Retinal pigment epithelial cell (primary cell): ENCODE measurements around the gene TTBK2.

Experiments
- DNase-seq: peaks from one replicate; pipeline ENCODE4 v3.0.0-alpha.2; 2010; ENCODE audit warnings: low read depth
- H3K4me3 ChIP-seq: 2 replicates; pipeline ENCODE4 v1.5.1; 2011; ENCODE audit warnings: mild to moderate bottlenecking, low read length, control low read depth, moderate library complexity
- TF ChIP-seq, protein P1 (sequence below): conservative IDR thresholded peaks from 2 replicates; pipeline ENCODE4 v1.5.1; 2011; ENCODE audit warnings: low read depth, low read length, control low read depth, inconsistent platforms

Gene TTBK2

DNA sequence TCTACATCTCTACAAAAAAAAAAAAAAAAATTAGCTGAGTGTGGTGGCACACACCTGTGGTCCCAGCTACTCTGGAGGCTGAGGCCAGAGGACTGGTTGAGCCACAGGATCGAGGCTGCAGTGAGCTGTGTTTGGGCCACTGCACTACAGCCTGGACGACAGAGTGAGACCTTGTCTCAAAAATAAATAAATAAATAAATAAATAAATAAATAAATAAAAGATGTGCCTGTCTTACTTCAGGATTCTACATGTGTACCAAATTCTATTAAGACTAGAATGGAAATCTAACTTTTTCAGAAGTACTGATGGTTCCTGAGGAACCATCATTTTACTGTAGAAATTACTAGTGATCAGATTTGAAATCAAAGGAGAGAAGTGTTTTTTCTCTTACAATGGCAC lies 51.9 kb downstream of the TTBK2 start:
- no peak overlapping the region for H3K4me3 ChIP-seq
- no peak for DNase-seq
- TF ChIP-seq, protein P1, sequence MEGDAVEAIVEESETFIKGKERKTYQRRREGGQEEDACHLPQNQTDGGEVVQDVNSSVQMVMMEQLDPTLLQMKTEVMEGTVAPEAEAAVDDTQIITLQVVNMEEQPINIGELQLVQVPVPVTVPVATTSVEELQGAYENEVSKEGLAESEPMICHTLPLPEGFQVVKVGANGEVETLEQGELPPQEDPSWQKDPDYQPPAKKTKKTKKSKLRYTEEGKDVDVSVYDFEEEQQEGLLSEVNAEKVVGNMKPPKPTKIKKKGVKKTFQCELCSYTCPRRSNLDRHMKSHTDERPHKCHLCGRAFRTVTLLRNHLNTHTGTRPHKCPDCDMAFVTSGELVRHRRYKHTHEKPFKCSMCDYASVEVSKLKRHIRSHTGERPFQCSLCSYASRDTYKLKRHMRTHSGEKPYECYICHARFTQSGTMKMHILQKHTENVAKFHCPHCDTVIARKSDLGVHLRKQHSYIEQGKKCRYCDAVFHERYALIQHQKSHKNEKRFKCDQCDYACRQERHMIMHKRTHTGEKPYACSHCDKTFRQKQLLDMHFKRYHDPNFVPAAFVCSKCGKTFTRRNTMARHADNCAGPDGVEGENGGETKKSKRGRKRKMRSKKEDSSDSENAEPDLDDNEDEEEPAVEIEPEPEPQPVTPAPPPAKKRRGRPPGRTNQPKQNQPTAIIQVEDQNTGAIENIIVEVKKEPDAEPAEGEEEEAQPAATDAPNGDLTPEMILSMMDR, result no peak

GRCh38 chr15:42863572-42864239 lies 56.9 kb downstream of the TTBK2 start:
- DNase-seq, result peak; percentile 7
- H3K4me3 ChIP-seq, result no peak overlapping the region
- TF ChIP-seq, protein P1, result no peak

DNA sequence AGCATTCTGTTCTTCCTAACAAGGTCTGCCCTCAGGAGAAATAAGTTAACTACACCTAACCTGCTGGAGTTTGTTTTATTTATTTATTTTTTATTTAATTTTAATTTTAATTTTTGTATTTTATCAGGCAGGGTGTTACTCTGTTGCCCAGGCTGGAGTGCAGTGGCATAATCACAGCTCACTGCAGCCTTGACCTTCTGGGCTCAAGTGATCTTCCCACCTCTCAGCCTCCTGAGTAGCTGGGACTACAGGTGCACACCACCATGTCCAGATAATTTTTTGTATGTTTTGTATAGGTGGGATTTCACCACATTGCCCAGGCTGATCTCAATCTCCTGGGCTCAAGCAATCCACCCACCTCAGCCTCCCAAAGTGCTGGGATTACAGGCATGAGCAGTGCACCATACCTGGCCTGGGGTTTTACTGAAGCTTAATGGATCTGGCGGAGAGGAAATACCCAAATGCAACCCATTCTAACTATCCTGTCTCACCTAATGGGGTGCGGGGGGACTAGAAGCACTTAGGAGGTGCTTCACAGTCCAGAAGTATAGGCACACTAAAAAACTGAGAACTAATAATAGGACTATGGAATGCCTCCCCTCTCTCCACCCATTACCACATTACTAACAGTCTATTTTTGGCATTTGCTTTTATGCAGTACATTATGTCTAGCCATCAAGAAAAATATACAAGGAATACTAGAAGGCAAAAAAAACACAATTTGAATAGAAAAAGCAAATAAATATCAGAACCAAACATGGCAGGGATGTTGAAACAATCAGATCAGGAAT lies 61.4 kb downstream of the TTBK2 start:
- DNase-seq, result no peak
- no peak overlapping the region for H3K4me3 ChIP-seq
- TF ChIP-seq, protein P1, result no peak

DNA sequence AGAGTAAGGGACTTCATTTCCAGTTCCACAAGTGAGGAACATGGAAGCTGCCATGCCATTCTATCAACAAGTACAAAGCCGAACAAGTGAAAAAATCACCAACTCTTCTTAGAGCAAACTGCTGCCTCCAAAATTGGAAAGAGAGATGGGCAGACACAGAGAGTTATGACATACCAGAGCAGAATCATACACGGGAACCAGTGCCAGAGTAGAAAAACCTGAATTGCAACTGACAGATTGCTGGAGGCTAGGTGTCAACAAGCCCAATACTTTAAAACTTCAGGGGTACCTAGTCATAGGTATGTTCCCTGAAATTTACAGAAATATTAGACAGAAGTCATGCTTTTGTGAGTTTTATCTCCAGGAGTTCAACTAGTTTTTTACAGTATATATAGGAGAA lies 62.0 kb downstream of the TTBK2 start:
- TF ChIP-seq, protein P1, result no peak
- H3K4me3 ChIP-seq, result no peak overlapping the region
- DNase-seq, result no peak

GRCh38 chr15:42854576-42854975 lies 66.0 kb downstream of the TTBK2 start:
- TF ChIP-seq, protein P1, result no peak
- H3K4me3 ChIP-seq, result no peak overlapping the region
- no peak for DNase-seq

- H3K4me3 ChIP-seq, result no peak overlapping the region
- no peak for DNase-seq
- TF ChIP-seq, protein P1, result no peak
These were observed 70.7 kb downstream of the TTBK2 start for GRCh38 chr15:42849836-42850235.

DNA sequence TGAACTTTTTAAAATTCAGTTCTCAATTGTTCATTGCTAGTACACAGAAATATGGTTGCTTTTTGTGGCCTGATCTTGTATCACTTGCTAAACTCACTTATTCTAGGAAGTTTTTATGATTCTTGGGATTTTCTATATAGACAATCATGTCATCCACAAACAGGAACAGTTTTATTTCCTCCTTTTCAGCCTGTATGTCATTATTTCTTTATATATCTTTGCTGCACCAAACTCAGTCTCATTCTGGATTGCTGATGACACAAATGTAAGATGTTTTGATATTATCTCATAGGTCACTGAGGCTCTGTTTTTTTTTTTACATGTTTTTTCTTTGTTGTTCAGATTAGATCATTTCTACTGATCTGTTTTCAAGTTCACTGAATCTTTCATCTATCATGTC lies 71.7 kb downstream of the TTBK2 start:
- DNase-seq, result no peak
- TF ChIP-seq, protein P1, result no peak
- H3K4me3 ChIP-seq, result no peak overlapping the region
